Neural cell (in vitro differentiated cells): ENCODE results near the gene MYL6B. TPM values are rescaled to one million over a fixed set of nuclear protein-coding genes. Genes with fewer than 3 reads are reported as not detected.

Experiments used
- H2AFZ ChIP-seq: fragments of 200-600, 300-800 bp; sonication (generic), shearing (Covaris generic); 2 replicates; pipeline ENCODE4 v1.6.0; 2014; ENCODE audit warnings: low read depth, mild to moderate bottlenecking, antibody characterized with exemption, low read length, moderate library complexity
- H3F3A ChIP-seq: fragments of 200-600 bp; shearing (Covaris generic); 2 replicates; pipeline ENCODE4 v1.6.1; 2016; ENCODE audit warnings: mild to moderate bottlenecking, moderate library complexity, mixed read lengths, antibody characterized with exemption, low read length; ENCODE audit not compliant: insufficient read depth, poor library complexity, severe bottlenecking
- H3K27ac ChIP-seq: fragments of 200-600, 300-800 bp; sonication (generic), shearing (Covaris generic); 2 replicates; pipeline ENCODE4 v1.5.1; 2014; ENCODE audit warnings: mild to moderate bottlenecking, low read length, moderate library complexity
- H3K27me3 ChIP-seq: fragments of 300-800, 200-600 bp; sonication (generic), shearing (Covaris generic); 2 replicates; pipeline ENCODE4 v1.6.0; 2014; ENCODE audit warnings: mild to moderate bottlenecking, low read depth, low read length, moderate library complexity; ENCODE audit not compliant: insufficient read depth
- H3K36me3 ChIP-seq: fragments of 300-800, 200-600 bp; sonication (generic), shearing (Covaris generic); 2 replicates; pipeline ENCODE4 v1.5.1; 2014; ENCODE audit warnings: mild to moderate bottlenecking, antibody characterized with exemption, low read length, moderate library complexity; ENCODE audit not compliant: insufficient read depth
- H3K4me2 ChIP-seq: fragments of 300-800, 200-600 bp; sonication (generic), shearing (Covaris generic); 2 replicates; pipeline ENCODE4 v1.6.0; 2014; ENCODE audit warnings: mild to moderate bottlenecking, low read length
- H3K4me3 ChIP-seq: fragments of 300-800, 200-600 bp; sonication (generic), shearing (Covaris generic); 2 replicates; pipeline ENCODE4 v1.5.1; 2014; ENCODE audit warnings: mild to moderate bottlenecking, low read length, moderate library complexity
- H3K79me2 ChIP-seq: fragments of 200-600 bp; shearing (Covaris generic); replicated peaks from 2 replicates; pipeline ENCODE4 v1.6.0; 2014; ENCODE audit warnings: mild to moderate bottlenecking, low read length, moderate library complexity; ENCODE audit not compliant: insufficient read depth
- H3K9ac ChIP-seq: fragments of 300-800, 200-600 bp; sonication (generic), shearing (Covaris generic); 2 replicates; pipeline ENCODE4 v1.6.1; 2016; ENCODE audit warnings: mild to moderate bottlenecking, low read length, mixed read lengths
- H3K9me2 ChIP-seq: fragments of 200-600 bp; shearing (Covaris generic); 2 replicates; pipeline ENCODE4 v1.6.1; 2016; ENCODE audit warnings: mild to moderate bottlenecking, low read length, mixed read lengths; ENCODE audit not compliant: insufficient read depth
- H3K9me3 ChIP-seq: fragments of 200-600, 300-800 bp; sonication (generic), shearing (Covaris generic); 2 replicates; pipeline ENCODE4 v1.6.1; 2016; ENCODE audit warnings: mild to moderate bottlenecking, mixed run types, low read length, moderate library complexity, mixed read lengths
- H4K20me1 ChIP-seq: fragments of 200-600 bp; shearing (Covaris generic); 2 replicates; pipeline ENCODE4 v1.6.1; 2016; ENCODE audit warnings: mild to moderate bottlenecking, mixed run types; ENCODE audit not compliant: insufficient read depth
- CTCF ChIP-seq: fragments of 450-650 bp; IDR thresholded peaks from 2 replicates; pipeline ENCODE4 v1.5.1; 2014; ENCODE audit warnings: antibody characterized with exemption, mild to moderate bottlenecking, moderate library complexity; ENCODE audit not compliant: poor library complexity, severe bottlenecking
- EP300 ChIP-seq: fragments of 450-650 bp; conservative IDR thresholded peaks from 2 replicates; pipeline ENCODE4 v1.6.1; 2014; ENCODE audit warnings: antibody characterized with exemption, mild to moderate bottlenecking, moderate library complexity; ENCODE audit not compliant: poor library complexity, severe bottlenecking
- EZH2 ChIP-seq: fragments of 200-600, 300-800 bp; shearing (Covaris generic), sonication (generic); IDR thresholded peaks from 2 replicates; pipeline ENCODE4 v1.6.1; 2014; ENCODE audit warnings: antibody characterized with exemption, low read length, borderline replicate concordance, mild to moderate bottlenecking; ENCODE audit not compliant: insufficient read depth, poor library complexity, severe bottlenecking
- MXI1 ChIP-seq: fragments of 450-650 bp; conservative IDR thresholded peaks from 2 replicates; pipeline ENCODE4 v1.6.1; 2014; ENCODE audit warnings: antibody characterized with exemption, mild to moderate bottlenecking; ENCODE audit not compliant: poor library complexity, severe bottlenecking
- POLR2AphosphoS5 ChIP-seq: IDR thresholded peaks from 2 replicates; pipeline ENCODE4 v1.6.1; 2012
- RAD21 ChIP-seq: fragments of 450-650 bp; conservative IDR thresholded peaks from 2 replicates; pipeline ENCODE4 v1.6.1; 2014; ENCODE audit warnings: antibody characterized with exemption, mild to moderate bottlenecking, moderate library complexity
- REST ChIP-seq: IDR thresholded peaks from 2 replicates; pipeline ENCODE4 v1.6.1; 2012; ENCODE audit warnings: borderline replicate concordance
- SMC3 ChIP-seq: fragments of 450-650 bp; conservative IDR thresholded peaks from 2 replicates; pipeline ENCODE4 v1.6.1; 2014; ENCODE audit warnings: antibody characterized with exemption, mild to moderate bottlenecking, moderate library complexity; ENCODE audit not compliant: poor library complexity
- TAF1 ChIP-seq: IDR thresholded peaks from 2 replicates; pipeline ENCODE4 v1.6.1; 2012; ENCODE audit warnings: low read depth
- polyA plus RNA-seq: library from polyadenylated mRNA; depleted of rRNA; stranded (reverse); fragments of >200 nt; gene quantifications from 2 replicates; pipeline ENCODE4 v1.2.3, GENCODE V29; 2014

The MYL6B gene
- polyA plus RNA-seq, 1 donor from 2014 or later = 376 TPM

- Histone ChIP-seq H3K9me3 (no peaks in the 10 kb centered on the region), H3K4me2 (no peak overlapping the region), H3K36me3 (peaks cover 13% of the 10 kb centered on the region), H3K27me3 (no peaks in the 10 kb centered on the region), H3K27ac (no peak overlapping the region), H4K20me1 (peaks cover 5% of the 10 kb centered on the region), H3F3A (peaks cover 5% of the 10 kb centered on the region), H3K79me2 (peaks cover 21% of the 10 kb centered on the region), H2AFZ (no peak overlapping the region), H3K9ac (no peak overlapping the region), H3K4me3 (no peak overlapping the region), H3K9me2 (no peaks in the 10 kb centered on the region)
- TF ChIP-seq RAD21 (no peak), EP300 (no peak), TAF1 (no peak), EZH2 (no peak), CTCF (no peak), POLR2AphosphoS5 (no peak), SMC3 (no peak), MXI1 (no peak), REST (no peak)
These were observed 11.4 kb downstream of the MYL6B start for GRCh38 chr12:56163533-56164344.

- H3K9me2 ChIP-seq = no peaks in the 10 kb centered on the region
- peaks cover 5% of the 10 kb centered on the region for H3F3A ChIP-seq
- H3K27ac ChIP-seq = no peak overlapping the region
- no peaks in the 10 kb centered on the region for H3K9me3 ChIP-seq
- peaks cover 11% of the 10 kb centered on the region for H3K36me3 ChIP-seq
- no peak overlapping the region for H3K4me2 ChIP-seq
- H2AFZ ChIP-seq = no peak overlapping the region
- peaks cover 5% of the 10 kb centered on the region for H4K20me1 ChIP-seq
- no peak for TF ChIP-seq EZH2
- no peak for TF ChIP-seq POLR2AphosphoS5
- no peak for TF ChIP-seq RAD21
- no peak for TF ChIP-seq EP300
- TF ChIP-seq MXI1 = no peak
- TF ChIP-seq TAF1 = no peak
- TF ChIP-seq CTCF = no peak
- TF ChIP-seq SMC3 = no peak
- TF ChIP-seq REST = no peak
- no peak overlapping the region for H3K9ac ChIP-seq
- H3K79me2 ChIP-seq = peaks cover 15% of the 10 kb centered on the region
- H3K4me3 ChIP-seq = no peak overlapping the region
- no peaks in the 10 kb centered on the region for H3K27me3 ChIP-seq
These were observed 11.9 kb downstream of the MYL6B start for GRCh38 chr12:56164345-56164729.
